ENCODE measurements around the gene WNK2.

DNA sequence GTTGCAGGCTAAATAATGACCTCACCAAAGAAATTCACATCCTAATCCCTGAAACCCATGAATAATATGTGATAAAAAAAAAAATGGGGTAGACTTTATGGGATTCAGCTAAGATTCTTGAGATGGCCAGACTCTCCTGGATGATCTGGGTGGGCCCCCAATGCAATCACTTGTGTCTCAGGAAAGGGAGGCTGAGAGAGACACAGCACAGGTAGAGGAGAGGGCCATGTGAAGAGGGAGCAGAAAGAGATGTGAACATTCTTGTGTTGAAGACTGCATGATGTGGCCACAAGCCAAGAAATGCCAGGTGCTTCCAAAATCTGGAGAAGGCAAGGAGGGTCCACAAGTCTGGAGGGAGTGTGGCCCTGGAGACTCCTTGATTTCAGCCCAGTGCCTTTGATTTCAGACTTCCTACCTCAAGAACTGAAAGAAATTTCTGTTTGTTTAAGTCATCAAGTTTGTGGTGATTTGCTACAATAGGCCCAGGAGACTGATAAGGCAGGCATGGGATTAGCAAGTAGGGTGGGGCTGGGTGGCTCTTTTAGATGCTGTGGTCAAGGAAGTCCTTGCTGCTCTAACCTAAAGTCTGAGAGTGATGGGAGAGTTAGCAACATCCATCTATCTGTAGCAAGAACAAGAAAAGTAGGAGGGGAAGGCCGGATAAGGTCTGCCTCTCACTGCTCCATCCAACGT lies 180.9 kb downstream of the WNK2 start:
- TF ChIP-seq, protein P1, sequence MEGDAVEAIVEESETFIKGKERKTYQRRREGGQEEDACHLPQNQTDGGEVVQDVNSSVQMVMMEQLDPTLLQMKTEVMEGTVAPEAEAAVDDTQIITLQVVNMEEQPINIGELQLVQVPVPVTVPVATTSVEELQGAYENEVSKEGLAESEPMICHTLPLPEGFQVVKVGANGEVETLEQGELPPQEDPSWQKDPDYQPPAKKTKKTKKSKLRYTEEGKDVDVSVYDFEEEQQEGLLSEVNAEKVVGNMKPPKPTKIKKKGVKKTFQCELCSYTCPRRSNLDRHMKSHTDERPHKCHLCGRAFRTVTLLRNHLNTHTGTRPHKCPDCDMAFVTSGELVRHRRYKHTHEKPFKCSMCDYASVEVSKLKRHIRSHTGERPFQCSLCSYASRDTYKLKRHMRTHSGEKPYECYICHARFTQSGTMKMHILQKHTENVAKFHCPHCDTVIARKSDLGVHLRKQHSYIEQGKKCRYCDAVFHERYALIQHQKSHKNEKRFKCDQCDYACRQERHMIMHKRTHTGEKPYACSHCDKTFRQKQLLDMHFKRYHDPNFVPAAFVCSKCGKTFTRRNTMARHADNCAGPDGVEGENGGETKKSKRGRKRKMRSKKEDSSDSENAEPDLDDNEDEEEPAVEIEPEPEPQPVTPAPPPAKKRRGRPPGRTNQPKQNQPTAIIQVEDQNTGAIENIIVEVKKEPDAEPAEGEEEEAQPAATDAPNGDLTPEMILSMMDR (IDR thresholded peaks at IDR 0.05) = no peak
- TF ChIP-seq POLR2A (IDR thresholded peaks at IDR 0.05) (no peak), EP300 (IDR thresholded peaks at IDR 0.05) (no peak)
